T-helper 1 cell (primary cell): ENCODE results near the gene VASH1.

Experiments used
- DNase-seq, 5 donors: peaks; one replicate each; pipeline ENCODE4 v3.0.0-alpha.2; 2012 to 2020

The VASH1 gene

GRCh38 chr14:76742966-76743365 is 18.3 kb upstream of the VASH1 start:
- DNase-seq = no peak

- no peak for DNase-seq
These were observed 8.5 kb upstream of the VASH1 start for GRCh38 chr14:76752744-76753143.

DNA sequence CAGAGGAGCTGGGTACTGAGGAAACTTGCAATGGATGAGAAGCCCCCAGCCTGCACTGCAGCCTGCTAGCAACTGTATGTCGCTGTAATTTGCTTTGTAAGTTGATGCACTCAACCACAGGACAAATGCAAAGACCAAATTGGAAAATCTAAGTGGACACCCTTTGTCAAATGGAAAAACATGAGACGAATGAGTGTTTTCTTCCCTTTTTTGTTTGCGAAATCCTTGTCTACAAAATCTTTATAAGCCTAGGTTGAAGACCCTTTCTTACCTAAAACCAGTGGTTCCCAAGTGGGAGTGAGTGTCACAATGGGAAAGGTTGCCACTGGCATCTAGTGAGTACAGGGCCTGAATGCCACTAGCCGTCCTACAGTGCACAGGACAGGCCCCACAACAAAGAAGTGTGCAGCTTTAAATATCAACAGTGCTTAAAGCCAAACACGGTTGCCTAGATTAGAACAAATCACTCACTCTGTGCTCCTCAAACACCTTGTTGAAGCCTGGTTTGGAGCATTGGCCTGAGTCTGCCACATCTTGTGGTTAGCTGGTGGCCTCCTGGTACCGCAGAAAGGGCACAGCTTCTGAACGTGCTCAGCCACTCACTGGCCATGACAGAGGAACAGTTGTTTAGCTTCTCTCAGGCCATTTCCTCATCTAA is 7.6 kb upstream of the VASH1 start:
- no peak for DNase-seq

- DNase-seq = no peak
These were observed 6.7 kb upstream of the VASH1 start for GRCh38 chr14:76754586-76754985.

GRCh38 chr14:76755610-76756370 is 5.5 kb upstream of the VASH1 start:
- no peak for DNase-seq

GRCh38 chr14:76756371-76756750 is 4.9 kb upstream of the VASH1 start:
- no peak for DNase-seq

DNA sequence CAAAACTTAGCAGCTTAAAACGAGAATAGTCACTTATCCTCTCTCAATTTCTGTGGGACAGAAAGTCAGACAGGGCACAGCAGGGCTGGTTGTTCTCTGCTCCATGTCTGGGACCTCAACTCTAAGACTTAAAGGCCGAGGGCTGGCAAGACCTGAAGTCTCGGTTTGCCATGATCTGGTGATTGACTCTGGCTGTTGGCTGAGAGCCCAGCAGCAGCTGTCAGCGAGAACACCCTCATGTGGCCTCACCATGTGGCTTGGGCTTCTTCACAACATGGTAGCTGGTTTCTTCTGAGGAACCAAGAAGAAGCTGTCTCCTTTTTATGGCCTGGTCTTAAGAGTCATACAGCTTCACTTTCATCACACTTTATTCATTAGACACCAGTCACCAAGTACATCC is 1.7 kb upstream of the VASH1 start:
- DNase-seq = no peak

DNA sequence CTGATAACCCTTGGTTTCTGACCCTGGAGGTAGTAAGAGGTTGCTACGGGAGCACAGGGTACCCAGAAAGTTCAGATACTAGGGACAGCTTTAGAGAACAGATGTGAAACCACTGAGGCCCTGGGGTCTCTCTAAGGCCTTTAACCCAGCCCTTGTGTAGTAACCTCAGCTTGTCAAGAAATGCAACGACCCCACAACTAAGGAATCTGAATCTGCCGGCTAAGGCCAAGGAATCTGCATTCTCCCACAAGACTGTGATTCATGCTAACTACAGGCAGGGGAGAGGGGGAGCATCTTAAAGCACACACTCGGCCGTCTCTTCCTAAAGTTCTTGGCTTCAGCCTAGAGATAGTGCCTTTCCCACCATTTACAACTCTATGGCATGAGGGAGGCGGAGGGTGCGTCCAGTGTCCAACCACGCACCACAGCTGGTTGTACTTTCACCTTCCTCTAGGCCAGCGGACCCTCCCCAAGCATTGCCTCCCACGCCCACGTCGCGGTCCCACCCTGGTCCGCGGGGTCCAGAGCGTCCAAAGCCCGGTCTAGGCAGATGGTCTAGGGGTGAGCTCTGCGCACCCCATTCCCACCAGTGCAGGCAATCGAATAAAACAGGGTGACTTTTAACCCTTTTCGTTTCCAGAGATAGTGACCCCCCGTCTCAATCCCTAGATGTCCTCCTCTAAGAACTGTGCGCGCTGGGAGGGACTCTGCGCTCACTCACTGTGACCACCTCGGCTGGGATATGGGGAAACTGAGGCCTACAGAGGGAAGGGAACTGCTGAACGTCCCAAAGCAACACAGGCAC is 735 bp upstream of the VASH1 start:
- no peak for DNase-seq

DNA sequence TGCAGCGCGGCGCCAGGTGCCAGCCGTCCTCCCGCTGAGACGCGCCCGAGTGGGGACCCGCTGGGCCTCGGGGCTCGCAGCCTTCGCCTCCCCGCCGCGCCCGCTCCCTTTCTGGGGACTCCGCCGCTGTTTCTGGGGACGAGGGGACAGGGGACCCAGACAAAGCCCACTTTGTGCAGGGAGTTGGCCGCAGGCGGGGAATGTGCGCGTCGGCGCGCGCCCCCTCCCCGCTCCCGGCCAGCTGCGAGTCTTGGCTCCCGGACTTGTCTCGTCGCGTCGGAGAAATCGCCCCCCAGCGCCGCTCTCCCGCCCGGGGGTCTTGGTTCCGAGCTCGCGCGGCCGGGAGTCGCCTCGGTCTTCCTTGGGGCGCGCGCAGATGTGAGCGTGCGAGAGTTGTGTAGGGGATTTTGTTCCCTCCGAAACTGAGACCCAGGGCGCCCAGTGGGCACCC is 717 bp downstream of the VASH1 start:
- no peak for DNase-seq

- no peak for DNase-seq
These were observed 1.3 kb downstream of the VASH1 start for GRCh38 chr14:76762411-76763095.

DNA sequence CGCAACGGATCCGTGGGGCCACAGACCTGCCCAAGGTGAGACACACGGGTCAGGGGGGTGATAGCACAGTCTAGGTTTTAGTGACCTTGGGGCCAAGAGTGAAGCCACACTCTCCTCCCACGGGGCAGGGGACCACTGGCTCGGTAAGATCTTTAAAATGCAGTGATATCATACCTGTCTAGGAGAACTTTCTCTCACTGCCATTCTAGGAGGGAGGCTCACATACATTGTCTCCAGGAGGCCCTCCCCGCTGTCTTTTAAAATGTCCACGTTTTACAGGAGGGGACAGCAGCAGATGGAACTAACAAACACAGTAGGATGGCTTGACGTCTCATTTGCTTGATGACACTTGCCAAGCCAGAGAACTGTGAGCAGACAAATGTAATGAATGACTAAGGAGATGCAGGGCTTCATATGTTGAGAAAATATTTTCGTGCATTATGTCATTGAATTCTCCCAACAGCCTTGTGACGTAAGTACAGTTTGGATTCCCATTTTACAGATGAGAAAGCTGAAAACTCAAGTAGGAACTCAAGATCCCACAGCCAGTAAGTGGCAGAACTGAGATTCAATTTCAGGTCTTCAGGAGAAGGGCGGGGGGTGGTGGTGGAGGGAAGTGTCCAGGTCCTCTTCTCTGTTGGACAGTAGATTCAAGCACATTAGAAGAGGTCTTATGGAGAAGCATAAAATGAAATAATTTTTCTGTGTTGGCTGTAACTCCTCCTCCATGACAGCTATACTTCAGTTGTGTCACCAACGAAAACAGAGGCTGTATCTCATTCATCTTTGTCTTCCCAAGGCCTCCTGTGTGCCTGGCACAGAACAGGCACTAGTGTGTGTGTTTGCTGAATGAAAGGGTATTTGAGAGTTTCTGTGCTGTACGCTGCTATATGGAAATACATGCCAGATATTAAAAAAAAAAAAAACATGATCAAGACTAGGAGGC is 2.1 kb downstream of the VASH1 start:
- no peak for DNase-seq

- DNase-seq = no peak
These were observed 4.2 kb downstream of the VASH1 start for GRCh38 chr14:76765461-76765931.

DNA sequence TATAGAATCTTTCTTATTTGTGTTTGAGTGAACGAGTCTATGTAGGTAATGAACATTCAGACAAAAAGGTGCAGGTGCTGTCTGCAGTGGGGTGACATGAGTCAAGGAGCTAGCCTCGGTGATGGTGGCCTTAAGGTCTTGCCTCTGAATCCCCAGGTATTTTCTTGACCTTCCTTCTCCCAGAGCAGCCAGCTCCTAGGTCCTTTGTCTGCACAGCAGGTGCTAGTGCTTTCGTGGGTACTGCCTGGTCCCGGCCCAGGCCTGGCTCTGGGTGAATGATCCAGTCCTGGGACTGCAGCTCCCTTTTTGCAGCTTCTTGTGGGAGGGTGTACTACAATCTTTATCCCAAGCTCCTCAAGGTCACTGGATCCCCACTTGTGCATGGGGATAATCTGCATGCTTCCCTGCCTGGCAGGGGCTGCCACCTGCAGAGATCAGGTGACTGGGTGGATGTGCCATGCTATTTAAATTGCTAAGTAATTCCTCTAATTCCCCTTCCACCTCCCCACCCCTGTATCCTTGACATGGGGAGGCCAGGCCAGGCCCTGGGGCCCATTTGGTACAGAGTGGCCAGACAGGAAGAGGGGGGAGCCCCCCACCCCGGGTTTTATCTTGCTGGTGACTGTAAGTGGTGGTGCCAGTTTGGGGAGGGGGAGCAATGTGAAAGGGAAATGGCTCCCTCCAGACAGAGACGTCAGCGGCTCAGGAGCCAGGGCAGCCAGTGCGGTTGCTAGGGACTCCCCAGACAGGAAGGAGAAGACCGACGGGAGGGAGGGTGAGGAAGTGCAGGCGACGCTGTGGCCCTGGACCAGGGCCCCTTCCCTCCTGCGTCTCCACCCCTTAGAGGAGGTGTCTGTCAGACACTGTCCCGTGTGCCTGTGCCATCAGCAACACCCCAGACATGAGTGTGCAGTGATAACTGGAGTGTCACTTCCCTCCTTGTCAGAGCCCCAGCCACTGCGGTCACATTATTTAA is 6.7 kb downstream of the VASH1 start:
- DNase-seq = peak; percentile 59 to 89 (median 74)

GRCh38 chr14:76768671-76769500 is 7.6 kb downstream of the VASH1 start:
- no peak for DNase-seq

DNA sequence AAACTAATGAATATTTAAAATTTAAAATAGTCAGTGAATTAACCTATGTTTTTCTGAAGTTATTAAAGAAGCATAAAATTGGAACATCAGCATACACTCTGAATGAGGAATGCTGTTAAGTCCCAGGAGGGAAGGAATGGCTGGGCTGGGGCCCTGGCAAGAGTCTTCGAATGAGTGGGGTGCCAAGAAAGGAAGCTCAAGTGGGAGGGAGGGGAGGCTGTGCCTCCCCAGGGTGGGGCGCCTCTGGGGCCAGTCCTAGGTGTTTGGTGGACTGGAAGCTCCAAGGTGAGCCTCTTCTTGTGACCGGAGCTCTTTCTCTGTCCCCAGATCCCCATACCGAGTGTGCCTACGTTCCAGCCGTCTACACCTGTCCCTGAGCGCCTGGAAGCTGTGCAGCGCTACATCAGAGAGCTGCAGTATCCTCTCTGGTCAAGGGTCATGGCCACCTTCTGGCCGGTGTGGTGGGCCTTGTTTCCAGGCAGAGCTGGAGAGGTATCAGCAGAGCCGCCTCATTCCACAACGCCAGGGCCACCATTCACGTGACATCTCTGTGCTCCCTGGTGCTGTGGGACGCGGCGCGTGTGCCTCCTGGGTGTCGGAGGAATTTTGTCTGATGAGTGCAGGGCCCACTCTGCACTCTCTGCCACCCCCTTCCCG is 8.5 kb downstream of the VASH1 start:
- DNase-seq = no peak

GRCh38 chr14:76770521-76771436 is 9.5 kb downstream of the VASH1 start:
- no peak for DNase-seq

DNA sequence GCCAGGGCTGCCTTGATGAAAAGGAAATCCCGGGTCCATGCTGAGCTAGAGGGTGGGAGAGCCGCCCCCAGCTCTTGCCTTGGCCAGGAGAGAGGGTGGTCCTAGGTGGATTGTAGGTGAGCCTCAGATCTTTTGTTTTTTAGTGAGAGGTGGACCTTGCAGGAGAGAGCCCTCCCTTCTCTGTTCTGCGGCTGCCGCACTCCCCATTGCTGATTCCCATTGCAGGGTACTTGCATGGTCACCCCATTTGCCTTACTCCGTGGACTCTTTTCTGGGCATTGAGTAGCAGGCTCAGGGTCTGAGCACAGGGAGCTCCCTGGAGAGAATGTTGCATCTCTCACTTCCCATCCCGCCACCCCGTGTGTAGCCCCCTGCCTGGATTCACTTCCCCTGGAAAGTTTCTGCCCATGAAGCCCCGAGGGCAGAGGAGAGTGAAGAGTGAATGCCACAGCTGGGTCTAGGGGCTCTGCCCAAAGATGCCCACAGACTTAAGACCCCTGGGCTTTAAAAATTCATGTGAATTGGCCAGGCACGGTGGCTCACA is 10.2 kb downstream of the VASH1 start:
- DNase-seq = no peak
